NCI-H2029 treated with DMSO at 0.1 percent for 48 hours (cell line): ENCODE data around the gene ARL3.

ENCODE experiments used
- DNase-seq: peaks from one replicate; lab custom pipeline; 2025; lab: John Stamatoyannopoulos, UW

ARL3 gene

DNA sequence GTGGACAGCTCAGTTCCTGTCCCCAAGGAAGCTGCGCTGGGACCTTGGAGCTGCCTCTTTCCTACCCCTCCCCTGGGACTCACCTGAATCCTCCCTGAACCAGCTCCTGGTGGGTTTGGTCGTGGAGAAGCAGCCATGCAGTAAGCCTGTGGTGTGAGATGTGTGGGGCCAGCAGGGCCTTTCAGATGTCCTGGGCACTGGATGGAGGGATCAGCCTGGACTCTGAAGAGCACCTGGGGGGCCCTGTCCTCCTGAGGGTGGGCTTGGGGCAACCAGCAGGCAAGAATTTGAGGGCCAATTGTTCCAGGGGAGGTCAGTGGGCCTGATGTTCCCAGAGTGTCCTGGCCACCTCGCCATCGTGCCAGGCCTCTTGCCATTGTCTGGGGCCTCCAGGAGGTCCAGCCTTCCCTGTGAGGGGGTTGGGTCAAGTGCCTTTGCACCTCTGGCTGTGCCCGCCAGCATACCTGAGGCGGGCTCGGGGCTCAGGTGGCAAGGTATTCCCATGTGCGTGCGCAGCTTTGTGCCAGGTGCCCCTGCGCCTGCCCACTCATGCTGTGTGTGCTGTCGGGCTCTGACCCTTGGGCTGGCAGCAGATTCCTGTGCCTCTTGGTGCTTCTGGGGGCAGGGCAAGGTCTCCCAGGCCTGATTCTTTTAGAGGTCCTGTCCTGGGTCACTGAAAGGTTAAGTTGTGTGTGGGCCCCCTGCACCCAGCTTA, 62.6 kb downstream of the ARL3 start:
- no peak for DNase-seq

DNA sequence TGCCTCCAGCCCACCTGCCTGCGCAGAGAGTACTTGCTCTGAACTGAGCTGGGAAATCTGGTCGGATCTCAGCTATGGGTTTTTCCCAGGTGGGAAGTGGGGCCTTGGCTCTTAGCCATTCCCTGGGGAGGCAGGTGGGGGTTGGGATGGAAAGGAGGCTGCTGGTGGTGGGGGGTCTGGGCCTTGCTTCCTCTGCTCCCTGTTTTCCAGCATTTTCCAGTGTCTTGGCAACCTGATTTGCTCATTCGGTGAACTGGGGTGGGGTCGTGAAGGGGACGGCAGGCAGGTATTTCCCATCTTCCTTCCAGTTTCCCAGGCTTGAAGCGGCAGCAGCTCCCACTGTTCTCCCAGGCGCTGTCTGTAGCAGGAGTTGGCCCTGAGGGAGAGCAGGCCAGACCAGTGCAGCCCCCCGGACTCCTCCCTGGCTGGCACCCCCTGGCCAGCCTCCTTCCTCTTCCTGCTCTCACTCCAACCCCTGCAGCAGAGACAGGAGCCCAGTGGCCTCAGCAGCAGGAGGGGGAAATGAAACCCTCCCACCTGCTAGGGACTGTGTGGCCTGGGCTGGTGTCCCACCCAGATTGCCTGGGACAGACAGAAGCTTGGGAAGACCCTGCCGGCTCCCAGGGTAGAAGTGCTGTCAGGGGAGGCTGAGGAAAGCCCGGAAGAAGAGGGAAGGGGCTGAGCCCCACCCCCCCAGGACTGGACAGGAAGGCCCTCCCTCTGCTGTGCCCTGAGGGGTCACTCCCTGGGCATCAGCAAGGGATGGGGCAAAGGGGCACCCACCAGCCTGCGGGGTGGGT, 63.3 kb downstream of the ARL3 start:
- no peak for DNase-seq

DNA sequence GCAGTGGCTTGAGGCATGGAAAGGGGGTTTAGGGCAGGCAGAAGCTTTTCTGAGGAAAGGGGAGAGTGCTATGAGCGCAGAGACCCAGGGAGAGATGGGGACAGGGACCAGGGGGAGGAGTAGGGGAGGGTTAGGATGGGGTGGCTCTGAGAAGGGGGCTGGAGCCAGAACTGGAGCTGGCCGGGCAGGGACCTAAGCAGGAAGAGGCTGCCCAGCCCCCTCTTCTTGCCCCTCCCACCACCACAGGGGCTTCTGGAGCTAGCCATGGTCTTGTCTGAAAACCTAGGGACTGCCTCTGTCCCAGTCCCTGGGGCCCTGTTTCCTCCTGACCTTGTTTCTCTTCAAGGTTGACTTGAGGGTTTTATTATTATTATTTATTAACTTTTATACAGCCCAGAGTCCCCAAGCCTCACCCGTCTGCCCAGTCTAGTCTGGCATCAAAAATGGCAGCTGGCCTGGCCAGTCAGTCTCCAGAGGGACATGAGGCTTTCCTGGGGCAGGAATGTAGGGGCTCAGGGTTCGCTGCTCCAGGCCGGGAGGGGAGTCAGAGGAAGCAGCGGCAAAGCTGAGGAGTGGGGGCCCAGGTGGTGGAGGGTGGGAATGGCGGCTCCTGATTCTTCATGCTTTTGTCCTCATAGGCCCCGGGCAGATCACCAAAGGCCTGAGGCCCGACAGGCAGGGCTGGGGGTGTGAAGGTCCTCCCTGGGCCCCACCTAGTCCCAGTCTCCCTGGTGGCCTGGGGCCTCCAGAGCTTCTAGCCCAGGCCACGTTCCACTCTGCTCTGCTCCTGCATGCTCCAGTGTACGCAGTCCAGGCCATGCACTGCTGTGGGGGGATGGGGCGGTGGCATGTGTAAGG, 64.2 kb downstream of the ARL3 start:
- no peak for DNase-seq

DNA sequence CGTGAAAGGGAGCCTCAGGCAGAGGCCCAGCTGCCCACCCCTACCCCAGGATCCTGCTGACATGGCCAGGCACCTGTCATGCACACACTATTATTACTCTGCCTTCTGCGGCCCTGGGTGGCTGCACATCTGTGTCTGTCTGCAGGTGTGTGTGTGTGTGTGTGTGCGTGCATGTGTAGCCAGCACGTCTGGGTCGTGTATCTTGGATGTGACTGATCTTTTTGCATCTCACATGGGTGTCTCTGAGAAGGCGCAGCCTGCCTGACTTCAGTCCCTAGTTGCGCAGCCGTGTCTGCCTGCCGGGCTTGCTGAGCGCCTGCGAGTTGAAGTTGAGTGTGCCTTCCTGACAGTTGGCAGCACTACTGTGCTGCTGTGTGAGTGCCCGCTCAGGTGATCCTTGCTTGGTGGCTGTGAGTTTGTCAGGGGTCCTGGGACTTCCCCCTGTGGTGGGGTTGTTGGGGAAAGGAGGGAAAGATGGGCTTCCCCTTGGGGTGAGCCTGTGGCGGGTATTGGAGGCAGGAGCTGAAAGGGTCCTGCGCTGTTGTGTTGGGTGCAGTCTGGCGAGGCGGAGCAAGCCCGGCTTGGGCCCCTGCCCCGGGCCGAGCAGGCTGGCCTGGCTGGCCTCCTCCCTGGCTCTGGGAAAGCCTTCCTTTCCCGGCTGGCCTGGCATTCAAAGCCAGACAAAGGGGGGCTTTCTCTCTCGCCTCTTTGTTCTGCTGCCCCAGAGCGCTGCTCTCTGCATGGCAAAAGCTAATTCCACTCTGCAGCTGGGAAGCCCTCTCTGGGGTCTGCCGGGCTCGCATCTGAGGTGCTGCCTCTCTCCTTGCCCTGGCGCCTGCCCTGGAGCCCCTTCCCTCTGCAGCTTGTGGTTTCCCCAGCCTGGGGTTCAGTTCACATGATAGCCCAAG, 65.1 kb downstream of the ARL3 start:
- no peak for DNase-seq

DNA sequence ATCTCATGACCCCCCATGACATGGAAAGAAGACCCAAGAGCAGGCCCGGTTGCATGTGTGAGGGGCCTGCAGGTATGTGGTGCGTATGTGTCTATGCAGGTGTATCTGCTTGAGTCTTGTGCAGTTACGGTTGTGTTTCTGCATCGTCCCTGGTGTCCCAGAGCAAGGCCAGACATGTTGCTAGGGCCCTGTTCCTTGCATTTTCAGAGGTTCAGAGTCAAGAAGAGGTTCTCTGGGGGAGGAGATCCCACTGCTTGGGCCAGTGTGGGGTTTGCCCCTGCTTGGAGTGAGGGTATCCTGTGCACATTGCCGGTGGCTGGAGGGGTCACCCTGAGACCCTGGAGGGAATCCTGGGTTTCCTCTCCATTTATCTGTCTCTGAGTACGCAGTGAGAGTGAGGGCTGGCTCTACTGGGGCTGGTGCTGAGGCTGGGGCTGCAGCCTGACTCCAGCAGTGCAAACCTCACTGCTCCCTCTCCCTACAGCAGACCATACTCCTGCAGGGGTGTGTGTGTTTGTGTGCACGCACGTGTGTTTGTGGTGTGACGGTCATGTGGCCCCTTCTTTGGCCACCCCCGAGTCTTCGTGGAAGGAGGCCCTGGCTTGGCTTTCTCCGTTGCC, 65.8 kb downstream of the ARL3 start:
- DNase-seq, result no peak

DNA sequence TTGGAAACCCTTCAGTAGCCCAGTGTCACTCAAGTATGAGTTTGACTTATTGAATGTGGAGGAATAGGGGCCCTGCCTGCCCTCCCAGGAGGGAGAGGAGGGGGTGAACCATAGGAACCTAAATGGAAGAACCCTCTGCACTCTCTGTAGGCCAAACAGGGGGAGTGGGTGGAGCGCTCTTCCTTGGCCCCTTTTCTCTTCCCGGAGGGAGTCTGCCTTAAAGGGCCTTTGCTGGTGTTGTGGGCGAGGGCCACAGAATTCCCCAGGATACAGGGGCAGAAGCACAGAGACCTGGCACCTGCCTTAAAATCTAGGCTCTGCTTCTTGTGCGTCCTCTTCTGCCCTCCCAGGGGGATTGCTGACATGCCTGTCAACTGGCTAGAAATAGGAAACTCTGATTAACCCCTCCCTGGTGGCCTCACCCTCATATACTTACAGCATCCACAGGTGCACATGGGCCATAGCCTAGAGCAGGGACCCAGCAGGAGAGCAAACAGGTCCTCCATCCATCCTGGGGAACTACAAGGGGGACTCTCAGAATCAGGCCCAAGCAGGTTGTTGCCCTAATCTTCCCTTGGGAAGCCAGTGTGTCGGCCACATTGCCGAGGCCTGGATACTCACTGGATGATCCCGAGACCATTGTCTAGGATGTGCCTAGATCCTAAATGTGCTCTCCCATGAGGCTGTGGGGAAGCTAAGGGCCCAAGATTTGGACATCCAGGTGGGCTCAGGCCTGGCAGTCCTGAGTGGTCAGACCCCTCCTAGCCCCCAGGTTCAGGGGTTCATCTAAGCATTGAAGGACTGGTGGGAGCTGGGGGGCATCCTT, 66.5 kb downstream of the ARL3 start:
- DNase-seq, result no peak

DNA sequence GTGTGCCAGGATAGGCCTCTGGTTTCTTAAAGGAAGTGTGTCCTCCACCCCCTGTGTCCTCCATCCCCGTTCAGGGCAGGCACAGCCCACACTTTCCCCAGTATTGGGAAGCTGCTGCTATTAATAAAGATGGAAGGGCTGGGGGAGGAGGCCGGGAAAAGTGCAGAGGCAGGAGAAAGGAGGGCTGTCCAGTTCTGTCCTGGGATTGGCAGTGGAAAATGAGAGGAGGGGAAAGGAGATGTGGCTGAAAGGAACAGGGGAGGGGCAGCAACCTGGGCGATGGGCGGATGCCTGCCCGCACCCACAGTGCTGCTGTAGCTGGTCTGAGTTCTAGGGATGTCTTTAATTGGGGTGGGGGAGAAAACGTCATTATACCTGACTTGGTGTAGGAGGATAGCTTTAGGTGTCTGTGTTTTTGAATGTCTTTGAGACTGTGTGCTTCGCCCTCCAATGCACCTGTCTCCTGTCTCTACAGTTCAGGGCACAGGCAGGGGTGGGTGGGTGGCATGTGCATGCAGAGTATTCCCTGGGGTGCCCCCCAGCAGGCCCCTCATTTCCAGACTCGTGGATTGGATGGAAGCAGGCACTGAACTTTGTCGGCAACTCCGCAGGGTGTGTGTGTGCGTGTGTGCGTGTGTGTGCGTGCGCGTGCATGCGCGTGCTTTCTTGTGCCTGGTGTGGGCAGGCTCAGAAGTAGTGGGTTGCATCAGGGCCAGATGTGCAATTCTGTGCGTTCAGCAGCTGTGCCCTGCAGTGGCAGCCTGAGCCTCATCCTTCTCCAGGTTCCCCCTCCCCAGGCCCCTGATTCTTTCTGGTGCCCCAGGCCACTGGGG, 67.4 kb downstream of the ARL3 start:
- no peak for DNase-seq

DNA sequence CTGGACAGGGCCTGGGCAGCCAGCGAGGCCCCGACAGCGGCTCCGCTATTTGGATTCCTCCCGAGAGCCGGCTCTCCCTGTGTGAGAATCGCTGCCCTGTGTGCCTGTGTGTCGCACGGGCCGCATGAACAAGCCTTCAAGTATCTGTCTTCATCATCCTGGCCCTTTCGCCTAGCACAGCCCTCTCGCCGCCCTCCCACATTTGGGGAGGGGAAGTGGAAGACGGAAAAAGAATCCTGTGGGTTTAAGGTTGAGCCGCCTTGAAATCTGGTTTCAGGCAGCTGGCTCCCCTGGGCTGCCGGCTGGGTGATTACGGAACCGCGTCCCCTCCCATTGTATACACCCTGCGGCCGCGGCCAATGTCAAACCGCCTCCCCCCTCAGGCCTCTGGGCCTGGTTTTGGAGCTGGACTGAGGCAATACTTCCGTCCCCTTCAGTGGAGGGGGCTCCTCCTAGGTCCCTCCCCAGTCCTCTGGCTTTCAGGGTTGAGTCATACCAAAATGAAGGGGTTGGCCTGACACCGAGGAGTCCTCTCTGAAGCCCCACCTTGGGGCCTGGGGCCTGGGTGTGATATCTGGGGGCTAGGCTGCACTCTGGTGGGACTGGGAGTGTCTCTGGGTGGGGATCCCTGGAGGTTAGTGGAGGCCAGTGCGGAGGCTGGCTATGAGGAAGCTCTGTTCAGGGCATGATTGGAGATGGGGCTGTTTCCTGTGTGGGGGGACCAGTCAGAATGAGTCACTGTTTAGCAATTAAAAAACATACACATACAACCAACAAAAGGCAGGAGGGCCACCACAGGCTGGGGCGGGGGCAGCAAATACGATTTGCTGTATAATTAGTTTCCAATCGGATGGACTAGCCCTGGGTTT, 68.2 kb downstream of the ARL3 start:
- no peak for DNase-seq

DNA sequence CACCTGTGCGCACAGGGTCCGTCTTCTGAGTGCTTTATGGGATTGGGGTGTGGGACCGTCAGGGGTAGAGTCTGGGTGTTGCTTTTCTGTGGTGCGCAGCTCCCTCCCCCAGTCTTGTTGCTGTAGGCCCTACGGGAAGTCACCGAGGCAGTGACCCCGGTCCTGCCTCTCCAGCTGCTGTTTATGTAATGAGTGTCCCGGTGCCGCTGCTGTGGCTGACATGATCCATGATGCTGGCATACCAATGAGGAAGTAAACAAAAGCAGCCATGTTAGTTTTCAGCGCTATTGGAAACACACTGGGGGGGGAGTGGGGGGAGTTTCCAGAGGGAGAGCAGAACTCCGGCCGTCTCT, 68.8 kb downstream of the ARL3 start:
- no peak for DNase-seq

DNA sequence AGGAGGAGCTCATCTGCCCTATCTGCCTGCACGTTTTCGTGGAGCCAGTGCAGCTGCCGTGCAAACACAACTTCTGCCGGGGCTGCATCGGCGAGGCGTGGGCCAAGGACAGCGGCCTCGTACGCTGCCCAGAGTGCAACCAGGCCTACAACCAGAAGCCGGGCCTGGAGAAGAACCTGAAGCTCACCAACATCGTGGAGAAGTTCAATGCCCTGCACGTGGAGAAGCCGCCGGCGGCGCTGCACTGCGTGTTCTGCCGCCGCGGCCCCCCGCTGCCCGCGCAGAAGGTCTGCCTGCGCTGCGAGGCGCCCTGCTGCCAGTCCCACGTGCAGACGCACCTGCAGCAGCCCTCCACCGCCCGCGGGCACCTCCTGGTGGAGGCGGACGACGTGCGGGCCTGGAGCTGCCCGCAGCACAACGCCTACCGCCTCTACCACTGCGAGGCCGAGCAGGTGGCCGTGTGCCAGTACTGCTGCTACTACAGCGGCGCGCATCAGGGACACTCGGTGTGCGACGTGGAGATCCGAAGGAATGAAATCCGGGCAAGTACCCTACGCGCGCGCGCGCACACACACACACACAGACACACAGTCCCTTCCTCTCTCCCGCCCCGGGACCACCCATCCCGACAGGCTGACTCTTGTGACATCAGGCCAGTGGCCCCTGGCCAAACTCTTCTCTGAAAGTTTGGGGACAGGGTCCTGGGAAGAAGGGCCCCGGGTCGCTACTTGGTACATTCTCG, 69.4 kb downstream of the ARL3 start:
- peak; percentile 28 for DNase-seq

DNA sequence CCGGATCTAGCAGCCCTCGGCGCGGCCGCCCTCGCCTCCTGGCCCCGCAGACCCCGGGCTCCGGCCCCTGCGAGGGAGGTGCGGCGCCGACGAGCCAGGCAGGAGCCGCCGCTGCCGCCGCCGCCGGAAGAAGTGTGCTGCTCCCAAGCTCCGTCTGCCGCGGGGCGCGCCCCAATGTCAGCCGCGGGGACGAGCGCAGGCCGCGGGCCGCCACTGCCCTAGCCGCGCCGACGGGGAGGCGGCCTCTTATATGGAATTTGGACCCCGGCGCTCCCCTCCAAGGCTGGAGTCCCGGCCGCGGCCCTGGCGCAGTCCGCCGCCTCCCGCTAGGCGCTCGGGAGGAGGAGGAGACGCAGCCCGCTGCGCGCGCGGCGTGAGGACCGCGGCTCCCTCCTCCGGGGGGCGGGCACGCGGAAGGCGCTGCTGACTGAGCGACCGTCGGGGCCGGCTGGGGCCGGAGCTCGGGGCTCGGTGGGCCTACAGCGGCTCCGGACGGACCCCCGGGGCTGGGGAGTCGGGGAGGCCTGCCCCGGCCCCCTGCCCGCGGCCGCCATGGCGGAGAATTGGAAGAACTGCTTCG, 70.0 kb downstream of the ARL3 start, which contains the start of gene TRIM8:
TSS of gene TRIM8 (plus strand) at position 414 of the 580 bp plus-strand sequence. CDS start at position 553, 139 bp downstream.
- no peak for DNase-seq

DNA sequence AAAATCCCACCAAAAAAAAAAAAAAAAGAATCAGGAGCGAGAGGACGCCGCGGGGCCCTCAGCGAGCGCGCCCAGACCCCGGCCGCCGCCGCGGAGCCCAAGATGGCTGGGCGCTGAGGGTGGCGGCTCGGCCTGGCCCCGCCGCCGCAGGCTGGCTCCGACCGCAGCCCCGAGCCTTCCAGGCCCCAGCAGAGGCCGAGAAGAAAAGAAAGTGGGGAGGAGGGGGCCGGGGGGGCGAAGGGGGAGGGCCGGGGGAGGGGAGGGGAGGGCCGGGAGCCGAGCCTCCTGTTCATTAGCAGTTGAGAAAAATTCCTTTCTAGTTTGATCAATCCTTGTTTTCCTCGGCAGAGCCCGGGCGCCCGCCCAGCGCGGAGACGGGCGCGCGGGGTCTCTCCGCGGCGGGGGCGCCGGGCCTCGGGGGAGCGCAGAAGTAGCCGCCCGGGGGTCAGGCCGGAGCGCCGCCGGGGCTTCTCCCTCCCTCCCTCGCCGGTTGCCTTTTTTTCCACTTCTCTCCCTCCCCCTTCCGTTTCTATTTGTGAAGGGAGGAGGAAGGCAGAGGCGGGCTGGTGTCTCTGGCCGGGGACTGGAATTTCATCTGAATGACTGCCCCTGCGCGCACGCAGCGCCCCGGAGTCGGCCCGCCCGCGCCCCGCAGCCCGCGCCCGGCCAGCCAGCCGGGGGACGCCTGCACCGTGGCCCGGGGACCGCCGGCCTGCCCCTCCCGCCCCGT, 70.7 kb downstream of the ARL3 start:
- DNase-seq, result no peak

DNA sequence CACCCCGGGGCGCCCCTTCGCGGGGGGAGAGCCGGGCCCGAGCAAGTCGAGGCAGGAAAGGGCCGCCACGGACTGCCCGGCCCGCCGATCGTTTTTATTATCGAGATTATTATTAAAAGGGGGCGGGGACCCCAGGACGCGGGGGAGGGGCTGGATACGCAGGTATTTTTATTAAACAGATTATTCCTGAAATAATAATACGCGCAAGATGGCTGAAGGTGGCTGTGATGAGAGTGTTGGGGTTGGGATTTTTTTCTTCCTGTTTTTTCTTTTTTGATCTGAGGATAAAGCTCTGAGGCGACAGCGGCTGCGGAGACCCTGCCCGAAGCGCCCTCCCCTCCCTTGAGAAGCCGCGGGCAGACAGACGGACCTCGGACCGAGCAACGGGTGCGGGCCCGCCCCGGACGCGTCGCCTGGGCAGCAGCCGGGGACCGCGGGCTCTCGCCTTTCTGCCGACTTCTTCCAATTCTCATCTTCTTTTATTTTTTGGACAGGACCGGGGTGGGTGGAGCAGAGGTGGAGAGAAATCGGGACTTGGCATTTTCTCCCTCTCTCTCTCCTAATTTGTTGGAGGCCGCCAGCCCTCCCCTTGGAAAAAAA, 71.4 kb downstream of the ARL3 start:
- no peak for DNase-seq

DNA sequence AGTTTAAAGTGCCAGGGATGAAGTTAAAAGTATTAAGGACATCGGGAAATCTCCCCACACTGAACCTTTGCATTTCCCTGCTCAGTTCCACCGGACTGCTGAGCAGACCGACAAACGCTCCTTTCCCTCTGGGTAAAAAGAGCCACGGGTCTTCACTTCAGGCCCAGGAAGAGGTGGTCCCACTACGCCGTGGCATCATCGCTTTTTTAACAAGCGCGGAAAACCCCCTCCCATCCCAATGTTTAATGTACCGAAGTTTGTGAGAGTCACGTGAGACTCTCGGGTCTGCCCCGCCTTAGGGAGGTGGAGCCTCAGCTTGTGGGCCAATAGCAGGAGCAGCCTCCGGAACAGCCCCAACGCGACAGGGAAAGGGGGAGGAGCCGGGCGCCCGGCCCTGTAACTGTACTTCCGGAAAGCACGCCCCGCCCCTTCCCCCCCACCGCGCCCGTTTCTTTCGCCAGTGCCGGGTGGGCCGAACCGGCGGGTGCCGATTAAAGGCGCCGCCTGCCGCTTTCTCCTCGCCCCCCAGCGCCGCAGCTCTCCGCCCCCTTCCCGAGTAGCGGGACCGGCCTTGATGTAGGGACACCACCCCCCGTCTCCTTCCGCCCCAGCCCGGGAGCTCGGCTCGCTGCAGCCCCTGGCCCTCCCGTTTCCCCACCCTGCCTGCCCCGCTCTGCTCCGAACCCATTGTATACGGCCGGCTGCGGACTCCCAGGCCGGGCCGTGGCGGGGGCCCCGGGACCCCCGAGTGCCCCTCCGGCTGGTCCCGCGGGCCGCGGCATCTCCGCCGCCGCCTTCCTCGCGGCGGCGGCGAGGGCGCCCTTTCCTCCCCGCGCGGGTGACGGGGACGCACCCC, 72.1 kb downstream of the ARL3 start:
- DNase-seq, result peak; percentile 60

DNA sequence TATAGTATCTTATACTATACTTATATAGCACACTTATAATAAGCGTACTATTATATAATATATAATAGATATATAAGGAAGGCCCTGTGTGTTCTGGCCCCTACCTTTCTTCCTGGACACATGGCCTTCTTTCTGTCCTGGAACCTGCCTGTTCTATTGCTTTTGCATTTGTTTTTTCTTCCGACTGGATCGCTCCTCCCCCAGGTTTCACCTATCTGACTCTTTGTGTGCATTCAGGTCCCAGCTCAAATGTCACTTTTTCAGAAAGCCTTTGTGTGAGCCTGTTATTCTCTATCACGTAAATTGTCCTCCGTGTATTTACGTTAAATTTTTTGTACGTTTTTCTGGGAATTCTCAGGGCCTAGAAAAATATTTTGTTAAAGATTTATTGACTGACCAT, 72.8 kb downstream of the ARL3 start:
- peak; percentile 9 for DNase-seq
